Measurements from ENCODE around the gene PALD1. TPM values are rescaled to one million over a fixed set of nuclear protein-coding genes. Genes with fewer than 3 reads are reported as not detected.
A peak's percentile ranks its signal among the peaks of the same experiment; 100 is the strongest.

Gene PALD1
- total and polyA plus RNA-seq, 9 of the 15 experiments (the other 6 are each of a cell fraction or from before 2014, with no cell fraction given) = 0.03 to 0.29 (median 0.09) TPM; not detected in 2

DNA sequence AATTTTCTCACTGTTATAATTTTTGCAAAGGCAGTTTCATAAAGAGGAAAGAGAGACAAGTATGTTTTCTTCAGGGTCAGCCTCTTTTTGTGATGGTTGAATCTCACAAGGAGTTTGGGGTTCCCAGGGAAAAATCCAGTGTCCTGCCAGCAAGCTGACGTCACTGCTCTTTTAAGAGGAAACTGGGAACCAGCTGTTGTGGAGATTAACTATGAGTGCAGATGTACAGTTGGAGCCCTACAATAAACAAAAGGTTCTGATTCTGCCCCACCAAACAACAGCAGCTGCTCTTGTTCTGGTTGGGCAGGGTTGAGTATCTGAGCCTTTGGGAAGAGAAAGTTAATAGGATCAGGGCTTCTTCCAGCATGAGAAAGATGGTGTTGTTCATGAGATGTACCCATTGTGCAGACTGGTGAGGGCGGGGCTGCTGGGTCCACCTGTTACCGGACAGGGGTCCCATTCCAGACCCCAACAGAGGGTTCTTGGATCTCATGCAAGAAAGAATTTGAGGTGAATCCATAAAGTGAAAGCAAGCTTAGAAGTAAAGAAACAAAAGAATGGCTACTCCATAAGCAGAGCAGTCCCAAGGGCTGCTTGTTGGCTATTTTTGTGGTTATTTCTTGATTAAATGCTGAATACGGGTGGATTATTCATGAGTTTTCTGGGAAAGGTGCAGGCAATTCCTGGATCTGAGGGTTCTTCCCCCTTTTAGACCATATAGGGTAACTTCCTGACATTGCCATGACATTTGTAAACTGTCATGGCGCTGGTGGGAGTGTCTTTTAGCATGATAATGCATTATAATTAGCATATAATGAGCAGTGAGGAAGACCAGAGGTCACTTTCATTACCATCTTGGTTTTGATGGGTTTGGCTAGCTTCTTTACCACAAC is 111.4 kb downstream of the PALD1 start (continued):
- no peak for TF ChIP-seq SIX5 (IDR thresholded peaks at IDR 0.05; ENCODE audit: borderline replicate concordance in 1 of 2, insufficient read depth in 1 of 2, low read depth in 1 of 2, low read length in 2 of 2)
- no peak for TF ChIP-seq BCLAF1 (IDR thresholded peaks at IDR 0.05; ENCODE audit: borderline replicate concordance in 1 of 2, control insufficient read depth in 1 of 2, low read depth in 2 of 2, low read length in 1 of 2)
- no peak for TF ChIP-seq GTF2E2 (tag; IDR thresholded peaks at IDR 0.05)
- TF ChIP-seq PRPF4 (IDR thresholded peaks at IDR 0.05; ENCODE audit: insufficient read depth, low read depth, low read length, poor library complexity, severe bottlenecking) = no peak
- TF ChIP-seq ARHGAP35 (IDR thresholded peaks at IDR 0.05; ENCODE audit: partially characterized antibody) = no peak
- TF ChIP-seq THRB (CRISPR knock-in tag; conservative IDR thresholded peaks at IDR 0.05) = no peak
- TF ChIP-seq ZNF134 (CRISPR knock-in tag; conservative IDR thresholded peaks at IDR 0.05) = no peak
- TF ChIP-seq, protein P1, sequence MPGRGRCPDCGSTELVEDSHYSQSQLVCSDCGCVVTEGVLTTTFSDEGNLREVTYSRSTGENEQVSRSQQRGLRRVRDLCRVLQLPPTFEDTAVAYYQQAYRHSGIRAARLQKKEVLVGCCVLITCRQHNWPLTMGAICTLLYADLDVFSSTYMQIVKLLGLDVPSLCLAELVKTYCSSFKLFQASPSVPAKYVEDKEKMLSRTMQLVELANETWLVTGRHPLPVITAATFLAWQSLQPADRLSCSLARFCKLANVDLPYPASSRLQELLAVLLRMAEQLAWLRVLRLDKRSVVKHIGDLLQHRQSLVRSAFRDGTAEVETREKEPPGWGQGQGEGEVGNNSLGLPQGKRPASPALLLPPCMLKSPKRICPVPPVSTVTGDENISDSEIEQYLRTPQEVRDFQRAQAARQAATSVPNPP (IDR thresholded peaks at IDR 0.05; ENCODE audit: borderline replicate concordance, insufficient read depth, insufficient read length) = no peak
- no peak for TF ChIP-seq ZNF274 (IDR thresholded peaks at IDR 0.05; ENCODE audit: borderline replicate concordance, low read depth, low read length)
- TF ChIP-seq IRF2 (CRISPR knock-in tag; IDR thresholded peaks at IDR 0.05) = no peak
- no peak for TF ChIP-seq NCOA1 (IDR thresholded peaks at IDR 0.05; ENCODE audit: low read depth)
- TF ChIP-seq, protein P2, sequence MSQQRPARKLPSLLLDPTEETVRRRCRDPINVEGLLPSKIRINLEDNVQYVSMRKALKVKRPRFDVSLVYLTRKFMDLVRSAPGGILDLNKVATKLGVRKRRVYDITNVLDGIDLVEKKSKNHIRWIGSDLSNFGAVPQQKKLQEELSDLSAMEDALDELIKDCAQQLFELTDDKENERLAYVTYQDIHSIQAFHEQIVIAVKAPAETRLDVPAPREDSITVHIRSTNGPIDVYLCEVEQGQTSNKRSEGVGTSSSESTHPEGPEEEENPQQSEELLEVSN (IDR thresholded peaks at IDR 0.05; ENCODE audit: borderline replicate concordance in 1 of 2, extremely low read depth in 1 of 2, insufficient read depth in 1 of 2, insufficient read length in 1 of 2, low read depth in 1 of 2, low read length in 1 of 2, poor library complexity in 1 of 2, severe bottlenecking in 1 of 2) = no peak
- no peak for TF ChIP-seq TRIM28 (IDR thresholded peaks at IDR 0.05)
- TF ChIP-seq ESRRA (IDR thresholded peaks at IDR 0.05; ENCODE audit: borderline replicate concordance, low read depth) = 0 out of 2 replicates have a peak, but pooled peaks have one; percentile 50
- TF ChIP-seq, protein P3, sequence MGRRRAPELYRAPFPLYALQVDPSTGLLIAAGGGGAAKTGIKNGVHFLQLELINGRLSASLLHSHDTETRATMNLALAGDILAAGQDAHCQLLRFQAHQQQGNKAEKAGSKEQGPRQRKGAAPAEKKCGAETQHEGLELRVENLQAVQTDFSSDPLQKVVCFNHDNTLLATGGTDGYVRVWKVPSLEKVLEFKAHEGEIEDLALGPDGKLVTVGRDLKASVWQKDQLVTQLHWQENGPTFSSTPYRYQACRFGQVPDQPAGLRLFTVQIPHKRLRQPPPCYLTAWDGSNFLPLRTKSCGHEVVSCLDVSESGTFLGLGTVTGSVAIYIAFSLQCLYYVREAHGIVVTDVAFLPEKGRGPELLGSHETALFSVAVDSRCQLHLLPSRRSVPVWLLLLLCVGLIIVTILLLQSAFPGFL (CRISPR knock-in tag; IDR thresholded peaks at IDR 0.05) = no peak
